Fibroblast of lung (primary cell): ENCODE data around the gene C1QC. TPM values are rescaled to one million over a fixed set of nuclear protein-coding genes. Genes with fewer than 3 reads are reported as not detected.

Source experiments
- DNase-seq, 2 donors: peaks; one replicate each; pipeline versions ENCODE4 v3.0.0 to v3.0.0-alpha.2; 2010; ENCODE audit warnings: low read depth in 2 of 2
- H2AFZ ChIP-seq: 2 replicates; pipeline ENCODE4 v1.5.1; 2012; ENCODE audit warnings: low read length, control low read depth, inconsistent platforms
- H3K27ac ChIP-seq: 2 replicates; pipeline ENCODE4 v1.5.1; 2011; ENCODE audit warnings: low read length, control low read depth; ENCODE audit not compliant: insufficient read depth
- H3K27me3 ChIP-seq: 2 replicates; pipeline ENCODE4 v1.5.1; 2011; ENCODE audit warnings: mild to moderate bottlenecking, low read length; ENCODE audit not compliant: control insufficient read depth, insufficient read depth
- H3K36me3 ChIP-seq: 2 replicates; pipeline ENCODE4 v1.5.1; 2011; ENCODE audit warnings: low read length; ENCODE audit not compliant: control insufficient read depth, insufficient read depth
- H3K4me1 ChIP-seq: 2 replicates; pipeline ENCODE4 v1.5.1; 2011; ENCODE audit warnings: low read length; ENCODE audit not compliant: control insufficient read depth, insufficient read depth; ENCODE audit errors: extremely low read depth
- H3K4me2 ChIP-seq: 2 replicates; pipeline ENCODE4 v1.5.1; 2011; ENCODE audit warnings: low read length, control low read depth; ENCODE audit not compliant: insufficient read depth; ENCODE audit errors: extremely low read depth
- H3K4me3 ChIP-seq, 4 experiments: fragments of 200-600 bp in 1 of 4; sonication (generic) in 1 of 4; replicated peaks in 1 of 4; 2 replicates each; pipeline ENCODE4 v1.5.1; 2011 to 2016; ENCODE audit warnings: low read length in 4 of 4, low read depth in 3 of 4, mild to moderate bottlenecking in 3 of 4, control low read depth in 2 of 4, inconsistent platforms in 1 of 4, mixed read lengths in 1 of 4; ENCODE audit not compliant: insufficient read depth in 1 of 4; ENCODE audit errors: control extremely low read depth in 1 of 4
- H3K79me2 ChIP-seq: 2 replicates; pipeline ENCODE4 v1.5.1; 2012; ENCODE audit warnings: mild to moderate bottlenecking, low read length, inconsistent platforms; ENCODE audit not compliant: control insufficient read depth, insufficient read depth
- H3K9ac ChIP-seq: 2 replicates; pipeline ENCODE4 v1.5.1; 2011; ENCODE audit warnings: mild to moderate bottlenecking, low read length, control low read depth; ENCODE audit not compliant: insufficient read depth
- H3K9me3 ChIP-seq: 2 replicates; pipeline ENCODE4 v1.5.1; 2012; ENCODE audit warnings: low read depth, low read length; ENCODE audit not compliant: control insufficient read depth, insufficient read depth
- H4K20me1 ChIP-seq: 2 replicates; pipeline ENCODE4 v1.5.1; 2011; ENCODE audit warnings: low read length; ENCODE audit not compliant: control insufficient read depth, insufficient read depth; ENCODE audit errors: extremely low read depth
- EZH2 ChIP-seq: IDR thresholded peaks from 2 replicates; pipeline ENCODE4 v1.5.1; 2012; ENCODE audit warnings: low read length, control low read depth, mild to moderate bottlenecking; ENCODE audit errors: missing control alignments
- polyA plus RNA-seq, 2 donors: library from polyadenylated mRNA; depleted of rRNA in 1 of 2; stranded (reverse) in 1 of 2; unstranded in 1 of 2; fragments of >200 nt; gene quantifications; 2 replicates each; pipeline ENCODE4 v1.2.1, GENCODE V29; 2011 to 2012; ENCODE audit warnings: missing spikeins in 1 of 2
- total RNA-seq: library from RNA; depleted of rRNA; stranded (reverse); fragments of >200 nt; gene quantifications from 2 replicates; pipeline ENCODE4 v1.2.1, GENCODE V29; 2014
- TF ChIP-seq, protein P1 (sequence below), 2 donors: IDR thresholded peaks in 1 of 2; conservative IDR thresholded peaks in 1 of 2; 1 replicate in 1 of 2; 2 replicates in 1 of 2; pipeline ENCODE4 v1.5.1; 2011 to 2012; ENCODE audit warnings: low read length in 2 of 2, control low read depth in 1 of 2, inconsistent platforms in 1 of 2, low read depth in 1 of 2, mild to moderate bottlenecking in 1 of 2

Gene C1QC
- total and polyA plus RNA-seq, 2 donors (not counting 1 experiment from before 2014, with no cell fraction given): not detected

DNA sequence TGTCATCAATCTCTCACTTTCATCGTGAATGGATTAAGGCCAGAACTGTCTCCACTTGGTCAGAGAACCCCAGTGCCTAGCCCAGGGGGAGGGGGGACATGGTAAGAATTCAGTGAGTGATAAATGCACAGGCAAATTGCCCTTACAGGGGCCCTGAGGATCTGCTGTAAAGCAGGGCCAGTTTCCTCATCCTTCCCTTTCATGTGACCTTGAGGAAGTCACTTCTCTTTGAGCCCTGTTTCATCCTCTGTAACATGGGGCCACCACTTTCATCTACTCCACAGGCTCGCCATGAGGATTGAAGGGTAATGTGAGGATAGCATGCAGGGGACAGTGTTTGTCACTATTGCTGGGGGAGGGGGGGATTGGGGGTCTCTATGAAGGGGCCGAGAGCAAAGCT, 35.1 kb upstream of the C1QC start:
- H3K4me3 ChIP-seq: no peak overlapping the region
- H3K36me3 ChIP-seq: no peaks in the 10 kb centered on the region
- no peaks in the 10 kb centered on the region for H4K20me1 ChIP-seq
- no peak overlapping the region for H3K9ac ChIP-seq
- no peaks in the 10 kb centered on the region for H3K4me1 ChIP-seq
- H3K9me3 ChIP-seq: no peaks in the 10 kb centered on the region
- no peak for DNase-seq
- no peak overlapping the region for H2AFZ ChIP-seq
- TF ChIP-seq EZH2: no peak
- H3K79me2 ChIP-seq: no peaks in the 10 kb centered on the region
- H3K27me3 ChIP-seq: peaks cover 7% of the 10 kb centered on the region
- no peak overlapping the region for H3K27ac ChIP-seq
- H3K4me2 ChIP-seq: no peak overlapping the region

GRCh38 chr1:22609291-22609690, 34.1 kb upstream of the C1QC start:
- H3K27me3 ChIP-seq: peaks cover 2% of the 10 kb centered on the region
- no peak overlapping the region for H3K9ac ChIP-seq
- H2AFZ ChIP-seq: no peak overlapping the region
- H3K79me2 ChIP-seq: no peaks in the 10 kb centered on the region
- H3K9me3 ChIP-seq: no peaks in the 10 kb centered on the region
- no peak for DNase-seq
- H4K20me1 ChIP-seq: no peaks in the 10 kb centered on the region
- H3K27ac ChIP-seq: no peak overlapping the region
- H3K4me3 ChIP-seq: no peak overlapping the region
- H3K4me1 ChIP-seq: no peaks in the 10 kb centered on the region
- TF ChIP-seq, protein P1, sequence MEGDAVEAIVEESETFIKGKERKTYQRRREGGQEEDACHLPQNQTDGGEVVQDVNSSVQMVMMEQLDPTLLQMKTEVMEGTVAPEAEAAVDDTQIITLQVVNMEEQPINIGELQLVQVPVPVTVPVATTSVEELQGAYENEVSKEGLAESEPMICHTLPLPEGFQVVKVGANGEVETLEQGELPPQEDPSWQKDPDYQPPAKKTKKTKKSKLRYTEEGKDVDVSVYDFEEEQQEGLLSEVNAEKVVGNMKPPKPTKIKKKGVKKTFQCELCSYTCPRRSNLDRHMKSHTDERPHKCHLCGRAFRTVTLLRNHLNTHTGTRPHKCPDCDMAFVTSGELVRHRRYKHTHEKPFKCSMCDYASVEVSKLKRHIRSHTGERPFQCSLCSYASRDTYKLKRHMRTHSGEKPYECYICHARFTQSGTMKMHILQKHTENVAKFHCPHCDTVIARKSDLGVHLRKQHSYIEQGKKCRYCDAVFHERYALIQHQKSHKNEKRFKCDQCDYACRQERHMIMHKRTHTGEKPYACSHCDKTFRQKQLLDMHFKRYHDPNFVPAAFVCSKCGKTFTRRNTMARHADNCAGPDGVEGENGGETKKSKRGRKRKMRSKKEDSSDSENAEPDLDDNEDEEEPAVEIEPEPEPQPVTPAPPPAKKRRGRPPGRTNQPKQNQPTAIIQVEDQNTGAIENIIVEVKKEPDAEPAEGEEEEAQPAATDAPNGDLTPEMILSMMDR (conservative IDR thresholded peaks at IDR 0.05 in 1 of 2, IDR thresholded peaks at IDR 0.05 in 1 of 2; ENCODE audit: low read depth in 1 of 2, low read length in 2 of 2): no peak
- no peak for TF ChIP-seq EZH2
- H3K36me3 ChIP-seq: no peaks in the 10 kb centered on the region
- H3K4me2 ChIP-seq: no peak overlapping the region

GRCh38 chr1:22611530-22611947, 31.9 kb upstream of the C1QC start:
- Histone ChIP-seq H4K20me1 (no peaks in the 10 kb centered on the region), H3K27me3 (peaks cover 4% of the 10 kb centered on the region), H2AFZ (no peak overlapping the region), H3K27ac (no peak overlapping the region), H3K9me3 (no peaks in the 10 kb centered on the region), H3K4me3 (no peak overlapping the region), H3K36me3 (no peaks in the 10 kb centered on the region), H3K4me2 (no peak overlapping the region), H3K9ac (no peak overlapping the region), H3K4me1 (no peaks in the 10 kb centered on the region), H3K79me2 (no peaks in the 10 kb centered on the region)
- peak; percentile 55 to 59 for DNase-seq
- no peak for TF ChIP-seq EZH2
- TF ChIP-seq, protein P1 (conservative IDR thresholded peaks at IDR 0.05 in 1 of 2, IDR thresholded peaks at IDR 0.05 in 1 of 2; ENCODE audit: low read depth in 1 of 2, low read length in 2 of 2): no peak
